ENCODE data around the gene TPGS1. TPM values are rescaled to one million over a fixed set of nuclear protein-coding genes. Genes with fewer than 3 reads are reported as not detected.

Gene TPGS1
- total RNA-seq, 3 donors from 2014 or later = 77.7 to 98.9 (median 77.7) TPM

DNA sequence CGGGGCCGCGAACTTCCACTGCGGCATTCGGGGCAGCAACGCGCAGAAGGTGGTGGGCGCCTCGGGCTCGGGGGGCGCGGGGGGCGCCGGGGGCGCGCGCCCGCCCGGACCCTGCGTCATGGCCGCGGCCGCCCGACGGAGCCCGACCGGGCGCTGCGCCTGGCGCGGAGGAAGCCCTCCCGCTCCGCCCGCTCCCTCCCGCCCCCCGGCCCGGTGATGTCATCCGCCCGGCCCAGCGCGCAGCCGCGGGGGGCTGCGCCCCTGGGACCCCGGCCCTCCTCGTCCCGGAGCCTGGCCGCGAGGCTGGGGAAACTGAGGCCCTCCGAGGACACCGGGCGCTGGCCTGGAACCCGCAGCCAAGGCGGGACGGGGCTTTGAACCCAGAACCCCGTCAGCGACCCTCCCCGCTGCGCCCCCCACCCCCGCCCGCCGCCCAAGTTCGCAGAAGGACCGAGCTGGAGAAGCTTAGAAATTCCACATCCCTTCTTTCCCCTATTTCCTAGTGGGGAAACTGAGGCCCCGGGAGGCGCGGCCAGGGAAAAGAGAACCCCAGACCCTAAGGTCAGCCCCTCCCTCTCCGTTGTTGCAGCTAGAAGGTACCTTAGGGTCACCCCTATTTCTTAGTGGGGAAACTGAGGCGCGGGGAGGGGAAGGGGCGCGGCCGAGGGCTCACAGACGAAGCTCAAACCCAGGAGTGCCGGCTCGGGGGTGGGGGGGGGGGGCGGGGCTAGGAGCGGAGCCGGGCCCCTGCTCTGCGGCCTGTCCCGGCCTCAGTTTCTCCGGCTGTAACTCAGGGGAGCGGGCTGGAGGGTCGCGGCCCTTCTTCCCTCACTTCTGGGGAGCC lies 46.2 kb upstream of the TPGS1 start, which contains the start of gene SHC2:
SHC2 (minus strand) TSS at position 157 of the 844 bp plus-strand sequence; CDS start at position 120, 37 bp downstream.
- peak within 1 kb of the TSS; percentile 87 to 89 for H3K27ac ChIP-seq
- no peak for DNase-seq (ENCODE audit: low spot score in 2 of 2)
- no peaks in the 10 kb centered on the region for H3K27me3 ChIP-seq
- intact Hi-C loops (cut with DNase I; ENCODE audit: low total_unique reads) = no loop called here
- no peaks in the 10 kb centered on the region for H3K9me3 ChIP-seq
- H3K4me1 ChIP-seq = no peaks in the 10 kb centered on the region
- no peaks in the 10 kb centered on the region for H3K36me3 ChIP-seq
- TF ChIP-seq, protein P1, sequence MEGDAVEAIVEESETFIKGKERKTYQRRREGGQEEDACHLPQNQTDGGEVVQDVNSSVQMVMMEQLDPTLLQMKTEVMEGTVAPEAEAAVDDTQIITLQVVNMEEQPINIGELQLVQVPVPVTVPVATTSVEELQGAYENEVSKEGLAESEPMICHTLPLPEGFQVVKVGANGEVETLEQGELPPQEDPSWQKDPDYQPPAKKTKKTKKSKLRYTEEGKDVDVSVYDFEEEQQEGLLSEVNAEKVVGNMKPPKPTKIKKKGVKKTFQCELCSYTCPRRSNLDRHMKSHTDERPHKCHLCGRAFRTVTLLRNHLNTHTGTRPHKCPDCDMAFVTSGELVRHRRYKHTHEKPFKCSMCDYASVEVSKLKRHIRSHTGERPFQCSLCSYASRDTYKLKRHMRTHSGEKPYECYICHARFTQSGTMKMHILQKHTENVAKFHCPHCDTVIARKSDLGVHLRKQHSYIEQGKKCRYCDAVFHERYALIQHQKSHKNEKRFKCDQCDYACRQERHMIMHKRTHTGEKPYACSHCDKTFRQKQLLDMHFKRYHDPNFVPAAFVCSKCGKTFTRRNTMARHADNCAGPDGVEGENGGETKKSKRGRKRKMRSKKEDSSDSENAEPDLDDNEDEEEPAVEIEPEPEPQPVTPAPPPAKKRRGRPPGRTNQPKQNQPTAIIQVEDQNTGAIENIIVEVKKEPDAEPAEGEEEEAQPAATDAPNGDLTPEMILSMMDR (IDR thresholded peaks at IDR 0.05) = no peak
- TF ChIP-seq POLR2AphosphoS5 (IDR thresholded peaks at IDR 0.05) = no peak
- TF ChIP-seq POLR2A (IDR thresholded peaks at IDR 0.05) = no peak
- H3K4me3 ChIP-seq = peak within 1 kb of the TSS; percentile 67 to 93 (median 76)

DNA sequence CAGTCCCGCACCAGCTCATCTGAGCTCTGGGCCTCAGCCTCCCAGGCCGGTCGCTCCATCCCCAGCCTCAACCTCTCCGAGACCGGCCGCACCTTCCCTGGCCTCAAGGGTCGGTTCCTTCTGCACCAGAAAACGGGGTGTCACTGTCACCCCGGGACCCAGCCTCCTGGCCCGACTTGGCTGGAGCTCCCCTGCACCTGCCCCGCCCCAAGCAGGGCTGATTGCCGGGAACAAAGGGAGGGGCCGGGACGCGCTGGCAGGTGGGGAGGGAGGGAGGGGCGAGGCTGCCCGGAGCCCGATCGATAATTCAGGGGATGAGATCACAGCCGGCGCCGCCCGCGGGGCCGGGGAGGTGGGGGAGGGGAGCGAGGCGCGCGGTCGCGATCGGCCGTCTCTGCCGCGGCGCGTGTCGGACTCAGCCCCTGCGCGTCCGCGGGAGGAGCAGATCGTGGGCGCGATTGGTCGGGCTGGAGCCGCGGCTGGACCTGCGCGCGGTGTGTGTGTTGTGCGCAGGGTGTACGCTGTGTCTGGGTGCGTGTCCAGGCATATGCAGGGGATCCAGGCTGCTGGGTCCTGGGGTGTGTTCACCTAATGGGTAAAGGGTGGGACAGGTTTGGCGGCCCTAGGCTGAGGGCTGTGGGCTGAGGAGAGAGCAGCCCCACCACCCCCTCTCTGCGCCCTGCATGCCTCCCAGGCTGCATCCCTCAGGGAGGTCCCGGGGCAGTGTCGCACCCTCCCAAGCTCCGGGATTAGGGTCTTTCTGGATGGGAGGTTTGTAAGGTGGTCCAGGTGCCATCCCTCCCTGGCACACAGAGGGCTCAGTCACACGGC lies 45.4 kb upstream of the TPGS1 start:
- Histone ChIP-seq H3K27ac (peak overlapping the region; percentile 66 to 89), H3K9me3 (no peaks in the 10 kb centered on the region), H3K36me3 (no peaks in the 10 kb centered on the region), H3K27me3 (no peaks in the 10 kb centered on the region), H3K4me3 (peak overlapping the region; percentile 67 to 93 (median 76)), H3K4me1 (no peaks in the 10 kb centered on the region)
- peak in 1 of 2 donors; percentile 31 for DNase-seq (ENCODE audit: low spot score in 2 of 2)
- intact Hi-C loops (cut with DNase I; ENCODE audit: low total_unique reads) = no loop called here
- TF ChIP-seq, protein P1 (IDR thresholded peaks at IDR 0.05) = no peak
- no peak for TF ChIP-seq POLR2A (IDR thresholded peaks at IDR 0.05)
- TF ChIP-seq POLR2AphosphoS5 (IDR thresholded peaks at IDR 0.05) = peak in 1 of 3 donors; percentile 65

DNA sequence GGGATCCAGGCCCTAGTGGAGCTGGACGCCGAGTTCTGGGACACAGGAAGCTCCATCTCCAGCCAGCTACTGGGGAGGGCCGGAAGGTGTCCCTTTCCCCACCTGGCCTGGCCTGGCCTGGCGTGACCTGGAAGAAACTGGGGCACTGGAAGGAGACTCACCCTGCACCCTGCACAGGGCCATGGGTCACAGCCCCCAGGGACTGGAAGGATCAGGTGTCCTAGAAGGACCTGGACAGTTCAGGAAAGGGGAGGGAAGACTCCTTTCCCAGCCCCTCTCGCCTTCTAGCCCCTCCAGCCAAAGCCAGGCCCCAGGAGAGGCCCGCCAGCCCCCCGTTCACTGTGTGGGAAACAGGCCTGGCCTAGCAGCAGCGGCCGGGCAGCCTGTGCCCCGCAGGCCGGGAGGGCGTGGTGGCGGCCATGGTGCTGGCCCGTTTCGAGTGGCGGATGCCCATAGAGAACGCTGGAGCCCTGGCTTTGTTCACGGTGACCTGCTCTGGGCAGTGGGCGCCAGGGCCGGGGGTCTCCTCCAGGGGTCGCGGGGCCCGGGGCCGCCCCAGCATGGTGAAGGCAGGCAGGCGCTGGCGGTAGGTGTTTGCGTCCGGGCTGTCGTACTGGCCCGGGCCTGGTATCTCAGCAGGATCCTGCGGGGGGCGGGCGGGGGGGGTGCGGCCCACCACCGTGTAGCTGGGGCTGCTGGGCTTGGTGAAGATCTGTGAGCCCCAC lies 43.7 kb upstream of the TPGS1 start:
- H3K27ac ChIP-seq = no peak overlapping the region
- no peaks in the 10 kb centered on the region for H3K9me3 ChIP-seq
- no peaks in the 10 kb centered on the region for H3K27me3 ChIP-seq
- DNase-seq (ENCODE audit: low spot score in 2 of 2) = no peak
- TF ChIP-seq, protein P1 (IDR thresholded peaks at IDR 0.05) = no peak
- TF ChIP-seq POLR2A (IDR thresholded peaks at IDR 0.05) (no peak), POLR2AphosphoS5 (IDR thresholded peaks at IDR 0.05) (no peak)
- intact Hi-C loops (cut with DNase I; ENCODE audit: low total_unique reads) = no loop called here
- no peaks in the 10 kb centered on the region for H3K36me3 ChIP-seq
- no peak overlapping the region for H3K4me3 ChIP-seq
- no peaks in the 10 kb centered on the region for H3K4me1 ChIP-seq

DNA sequence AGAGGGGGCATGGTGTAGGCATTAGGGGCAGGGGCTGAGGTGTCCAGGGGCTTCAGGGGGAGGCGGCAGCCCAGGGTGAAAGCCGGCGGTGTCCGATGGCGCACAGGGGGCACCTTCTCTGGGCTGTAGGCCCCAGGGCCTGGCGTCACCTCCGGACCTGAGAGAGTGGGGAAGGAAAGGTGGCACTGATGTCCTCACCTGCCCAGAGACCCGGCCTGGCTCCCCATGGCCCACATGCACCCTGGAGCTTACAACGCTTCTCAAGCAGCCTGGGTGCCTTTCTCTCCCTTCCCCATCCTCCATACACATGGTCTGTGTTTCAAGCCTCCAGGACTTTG lies 43.1 kb upstream of the TPGS1 start:
- no peaks in the 10 kb centered on the region for H3K27me3 ChIP-seq
- no peak for DNase-seq (ENCODE audit: low spot score in 2 of 2)
- no peaks in the 10 kb centered on the region for H3K36me3 ChIP-seq
- no peak overlapping the region for H3K27ac ChIP-seq
- intact Hi-C loops (cut with DNase I; ENCODE audit: low total_unique reads) = no loop called here
- H3K9me3 ChIP-seq = no peaks in the 10 kb centered on the region
- no peak overlapping the region for H3K4me3 ChIP-seq
- no peaks in the 10 kb centered on the region for H3K4me1 ChIP-seq
- TF ChIP-seq POLR2A (IDR thresholded peaks at IDR 0.05) (no peak), POLR2AphosphoS5 (IDR thresholded peaks at IDR 0.05) (no peak)
- TF ChIP-seq, protein P1 (IDR thresholded peaks at IDR 0.05) = no peak

Measured in breast epithelium (tissue), 4 donors.